HG02642 (cell line): ENCODE results near the gene SLC25A18.
"Not testable (repeated sequence)": the region's sequence is repeated elsewhere in the genome, so short reads cannot be mapped to it uniquely, and the experiment has no call there.

ENCODE experiments used
- ATAC-seq: cut with Tn5 transposase; IDR thresholded peaks from one replicate; pipeline ENCODE4 v1.9.1; 2021; ENCODE audit warnings: mild to moderate bottlenecking; ENCODE audit not compliant: unreplicated experiment, poor library complexity

Gene SLC25A18

DNA sequence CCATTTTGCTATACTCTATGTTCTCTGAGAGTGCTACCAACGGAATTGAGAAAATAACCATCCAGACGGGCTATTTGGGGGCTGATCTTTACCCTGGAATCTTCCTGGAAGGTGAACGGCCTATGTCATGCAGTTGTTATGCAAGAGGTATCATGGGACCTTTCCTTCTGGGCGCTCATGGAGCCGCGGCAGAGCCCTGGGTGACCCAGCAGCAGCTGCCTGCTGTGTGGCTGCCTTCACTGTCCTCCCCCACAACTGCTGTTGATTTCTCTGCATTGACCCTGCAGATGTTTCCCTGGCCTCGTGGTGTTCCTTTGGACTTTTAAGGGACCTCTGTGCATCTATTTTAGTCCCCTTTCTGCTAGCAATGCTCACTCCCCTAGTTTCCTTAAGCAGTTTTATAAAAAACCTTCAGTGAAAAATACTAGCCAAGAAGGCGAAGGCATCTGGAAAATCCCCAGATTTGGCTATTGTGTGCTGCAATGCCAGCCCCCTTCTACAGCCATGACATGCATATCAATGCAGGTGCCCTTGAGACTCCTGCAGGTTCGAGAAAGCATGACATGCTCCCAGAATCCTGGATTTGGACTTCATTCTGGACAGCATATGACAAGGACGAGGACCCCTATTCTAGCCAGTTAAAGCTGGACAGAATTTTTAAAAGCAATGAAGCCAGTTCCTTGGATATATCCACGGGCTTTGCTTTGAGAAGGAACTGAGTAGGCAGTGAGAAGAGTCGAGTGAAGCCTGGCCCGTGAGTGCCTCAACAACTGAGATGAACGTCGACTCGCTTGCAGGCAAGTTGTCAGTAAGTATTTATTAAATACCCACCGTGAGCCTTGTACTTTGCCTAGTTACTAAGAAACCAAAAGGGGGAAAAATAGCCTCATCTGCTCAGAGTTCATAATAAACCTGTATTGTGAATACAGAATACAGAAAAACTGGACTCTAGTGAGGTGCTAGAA, at the start of gene SLC25A18:
Gene SLC25A18 (plus strand): TSS at position 593 of the 965 bp plus-strand sequence. CDS start 16,447 bp downstream, outside the sequence.
- ATAC-seq, result no peak

GRCh38 chr22:17513612-17514011, 49.7 kb upstream of the SLC25A18 start:
- ATAC-seq, result no peak

DNA sequence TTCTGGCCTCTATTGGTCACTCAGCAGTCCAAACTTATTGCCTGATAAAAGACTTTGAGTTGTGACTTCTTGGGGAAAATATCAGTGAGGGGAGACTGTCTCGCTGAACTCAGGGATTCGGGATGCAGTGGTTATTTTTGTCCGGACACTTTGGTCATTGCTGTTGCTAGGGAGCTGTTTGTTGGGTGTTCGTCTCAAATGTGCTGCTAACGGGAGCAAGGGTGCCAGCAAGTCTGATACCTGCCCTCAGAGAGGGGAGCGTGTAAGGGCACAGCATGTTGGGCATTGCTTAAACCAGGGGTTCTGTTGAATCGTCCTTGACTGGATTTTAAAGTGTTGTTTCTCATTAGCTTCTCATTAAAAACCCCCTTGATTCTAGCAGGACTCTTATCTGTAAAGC, 49.2 kb upstream of the SLC25A18 start:
- no peak for ATAC-seq

DNA sequence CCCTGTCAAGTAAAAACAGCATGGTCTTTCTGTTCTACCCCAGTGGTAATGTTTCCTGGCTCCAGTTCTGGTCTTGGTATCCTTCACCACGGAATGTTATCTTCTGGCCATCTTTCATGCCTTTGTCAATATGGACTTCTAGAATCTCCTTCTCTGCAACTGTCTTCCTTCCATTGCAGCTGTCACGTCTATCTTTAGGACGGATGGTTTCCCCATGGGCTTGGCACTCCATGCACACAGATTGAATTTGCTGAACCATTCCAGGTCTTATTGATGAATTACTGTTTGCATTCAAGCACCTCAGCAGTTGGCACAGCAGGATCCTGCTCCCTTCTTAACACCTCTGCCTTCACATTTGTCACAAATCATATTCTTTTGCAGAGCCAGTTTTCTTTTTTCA, 44.9 kb upstream of the SLC25A18 start:
- no peak for ATAC-seq

- ATAC-seq, result not testable (repeated sequence)
Measured at GRCh38 chr22:17521971-17522370, 41.3 kb upstream of the SLC25A18 start.

DNA sequence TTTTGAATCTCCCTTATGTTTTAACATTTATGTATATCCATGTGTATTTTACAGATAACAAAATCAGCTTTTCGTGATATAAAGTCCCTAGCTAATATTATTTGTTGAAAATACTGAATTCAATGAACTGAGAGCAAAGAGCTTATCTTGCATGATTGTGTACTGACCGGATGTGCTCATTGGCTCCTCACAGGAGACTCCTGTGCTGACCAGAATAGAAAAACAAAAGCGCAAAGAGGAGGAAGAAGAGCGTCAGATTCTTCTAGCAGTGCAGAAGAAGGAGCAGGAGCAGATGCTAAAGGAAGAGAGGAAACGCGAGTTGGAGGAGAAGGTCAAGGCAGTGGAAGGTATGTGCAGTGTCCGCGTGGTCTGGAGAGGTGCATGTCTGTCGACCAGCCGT, 39.4 kb upstream of the SLC25A18 start:
- no peak for ATAC-seq

DNA sequence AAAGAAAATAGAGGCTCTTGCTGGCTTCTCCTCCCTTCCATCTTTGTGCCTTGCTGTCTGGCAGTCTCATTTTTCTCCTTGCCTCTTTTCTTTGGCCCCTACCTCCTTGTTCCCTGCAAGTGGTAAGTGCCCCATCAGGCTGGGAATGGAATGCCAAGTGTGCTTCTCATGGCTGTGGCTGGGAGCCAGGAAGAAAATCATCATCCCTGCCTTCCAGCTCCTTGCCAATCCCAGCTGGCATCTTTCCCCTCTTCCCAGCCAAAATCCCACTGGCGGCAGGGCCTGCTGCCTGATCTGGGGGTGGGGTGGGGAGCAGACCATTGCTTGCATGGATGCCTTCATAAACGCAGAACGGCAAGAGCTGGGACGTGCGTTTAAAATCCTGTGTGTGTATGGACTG, 27.0 kb upstream of the SLC25A18 start:
- no peak for ATAC-seq

DNA sequence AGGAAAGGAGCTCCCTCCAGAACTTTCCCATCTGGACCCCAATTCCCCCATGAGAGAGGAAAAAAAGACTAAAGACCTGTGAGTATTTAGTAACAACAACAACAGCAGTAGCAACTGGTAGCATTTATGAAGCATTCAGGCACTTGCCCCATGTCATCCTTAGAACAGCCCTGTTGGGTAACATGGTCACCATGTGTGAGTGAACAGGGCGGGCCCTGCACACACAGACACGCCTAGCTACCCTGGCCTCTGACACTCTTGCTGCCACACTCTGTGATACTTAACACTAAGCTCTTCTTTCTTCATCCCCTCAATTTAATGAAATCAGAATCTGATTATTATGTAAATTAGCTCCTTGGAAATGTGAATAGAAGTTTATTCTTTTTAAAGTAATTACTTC, 26.1 kb upstream of the SLC25A18 start:
- no peak for ATAC-seq

- no peak for ATAC-seq
Measured at GRCh38 chr22:17540481-17540880, 22.8 kb upstream of the SLC25A18 start.

DNA sequence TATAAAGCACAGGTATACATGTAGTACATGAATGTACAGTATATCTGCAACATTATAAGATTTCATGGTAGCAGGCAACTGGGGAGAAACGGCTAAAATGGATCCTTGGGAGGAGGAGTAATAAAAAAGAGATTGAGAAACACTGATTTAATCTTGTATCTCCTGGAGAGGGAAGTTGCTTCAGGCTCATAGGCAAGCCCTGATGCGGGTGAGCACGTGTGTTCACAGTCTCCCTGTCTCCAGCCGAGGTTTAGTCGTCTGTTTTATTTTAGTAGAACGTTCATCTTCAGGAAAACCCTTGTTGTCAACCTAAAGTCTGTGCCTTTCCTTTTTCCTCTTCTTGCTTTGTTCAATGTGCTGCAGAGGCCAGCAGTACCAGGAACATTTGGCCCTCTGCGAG, 21.8 kb upstream of the SLC25A18 start:
- no peak for ATAC-seq

DNA sequence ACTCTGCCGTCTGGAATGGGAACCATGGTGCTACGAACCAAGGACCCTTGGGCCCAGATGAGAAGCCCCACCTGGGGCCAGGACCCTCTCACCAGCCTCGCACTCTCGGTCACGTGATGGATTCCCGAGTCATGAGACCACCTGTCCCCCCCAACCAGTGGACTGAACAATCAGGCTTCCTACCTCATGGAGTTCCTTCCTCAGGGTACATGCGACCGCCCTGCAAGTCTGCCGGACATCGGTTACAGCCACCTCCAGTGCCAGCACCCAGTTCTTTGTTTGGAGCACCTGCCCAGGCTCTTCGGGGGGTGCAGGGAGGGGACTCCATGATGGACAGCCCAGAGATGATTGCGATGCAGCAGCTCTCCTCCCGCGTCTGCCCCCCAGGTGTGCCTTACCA, 20.8 kb upstream of the SLC25A18 start:
- no peak for ATAC-seq

GRCh38 chr22:17548010-17548755, 15.1 kb upstream of the SLC25A18 start:
- no peak for ATAC-seq

GRCh38 chr22:17548756-17549035, 14.6 kb upstream of the SLC25A18 start:
- no peak for ATAC-seq

DNA sequence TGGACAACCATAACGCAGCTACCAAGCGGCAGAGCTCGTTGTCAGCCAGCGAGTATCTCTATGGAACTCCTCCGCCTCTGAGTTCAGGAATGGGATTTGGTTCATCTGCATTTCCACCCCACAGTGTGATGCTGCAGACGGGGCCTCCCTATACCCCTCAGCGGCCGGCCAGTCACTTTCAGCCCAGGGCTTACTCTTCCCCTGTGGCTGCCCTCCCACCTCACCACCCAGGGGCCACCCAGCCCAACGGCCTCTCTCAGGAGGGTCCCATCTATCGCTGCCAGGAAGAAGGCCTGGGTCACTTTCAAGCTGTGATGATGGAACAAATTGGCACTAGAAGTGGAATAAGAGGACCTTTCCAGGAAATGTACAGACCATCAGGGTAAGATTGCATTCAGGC, 14.1 kb upstream of the SLC25A18 start:
- ATAC-seq, result no peak

GRCh38 chr22:17549655-17550054, 13.6 kb upstream of the SLC25A18 start:
- ATAC-seq, result no peak

- no peak for ATAC-seq
Measured at GRCh38 chr22:17552737-17553136, 10.6 kb upstream of the SLC25A18 start.

DNA sequence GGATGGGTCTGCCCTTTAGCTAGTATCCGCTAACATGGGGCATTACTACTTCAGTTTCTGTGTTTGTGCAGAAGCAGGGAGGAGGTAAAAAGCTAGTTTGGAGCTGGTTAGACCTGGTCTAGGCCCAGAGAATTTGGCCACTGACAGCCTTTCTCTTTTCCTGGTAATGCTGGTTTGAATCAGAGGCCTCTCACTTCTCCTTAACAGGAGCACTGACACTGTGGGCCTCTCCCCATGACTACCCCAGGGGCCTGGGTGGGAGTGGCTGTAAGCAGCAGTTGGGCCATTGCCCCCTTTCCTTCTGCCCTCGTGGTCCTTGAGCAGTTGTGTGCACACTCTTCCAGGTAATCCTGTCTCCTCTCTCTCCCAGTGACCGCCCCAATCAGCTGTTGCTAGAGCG, 8.5 kb upstream of the SLC25A18 start:
- ATAC-seq, result no peak

- no peak for ATAC-seq
Measured at GRCh38 chr22:17559188-17559587, 4.1 kb upstream of the SLC25A18 start.

- no peak for ATAC-seq
Measured at GRCh38 chr22:17563936-17564391, 666 bp downstream of the SLC25A18 start.

DNA sequence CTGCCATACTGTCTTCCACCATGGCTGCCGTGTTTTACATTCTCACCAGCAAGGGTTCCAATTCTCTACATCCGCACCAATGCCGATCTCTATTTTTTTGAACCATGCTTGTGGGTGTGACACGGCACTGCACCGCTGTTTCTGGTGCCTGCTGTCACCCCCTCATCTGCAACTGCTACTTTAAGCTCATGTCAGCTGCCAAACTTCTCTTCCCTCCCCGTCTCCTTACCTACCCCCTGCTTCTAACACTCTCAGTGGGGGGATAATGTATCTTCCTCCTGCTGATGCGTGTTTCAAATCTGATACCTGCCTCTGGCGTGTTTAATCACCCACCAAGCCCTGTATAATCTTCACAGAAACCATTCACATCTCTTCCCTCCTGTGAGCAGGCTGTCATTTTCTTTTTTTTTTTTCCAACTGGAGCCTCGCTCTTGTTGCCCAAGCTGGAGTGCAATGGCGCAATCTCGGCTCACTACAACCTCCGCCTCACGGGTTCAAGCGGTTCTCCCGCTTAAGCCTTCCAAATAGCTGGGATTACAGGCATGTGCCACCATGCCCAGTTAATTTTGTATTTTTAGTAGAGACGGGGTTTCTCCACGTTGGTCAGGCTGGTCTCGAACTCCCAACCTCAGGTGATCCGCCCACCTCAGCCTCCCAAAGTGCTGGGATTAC, 2.9 kb downstream of the SLC25A18 start:
- ATAC-seq, result not testable (repeated sequence)

GRCh38 chr22:17566776-17567175, 3.5 kb downstream of the SLC25A18 start:
- ATAC-seq, result no peak
